Ovary (tissue), 9 donors: ENCODE data around the gene THAP4. TPM values are rescaled to one million over a fixed set of nuclear protein-coding genes. Genes with fewer than 3 reads are reported as not detected.

Source experiments
- DNase-seq, 5 donors: peaks; one replicate each; pipeline ENCODE4 v3.0.0-alpha.2; 2019 to 2020
- H3K27ac ChIP-seq, 2 donors: fragments of 200-600 bp; one replicate each; pipeline versions ENCODE4 v1.5.1 to v1.8.0; 2019 to 2022
- H3K27me3 ChIP-seq: fragments of 200-600 bp; one replicate; pipeline ENCODE4 v1.8.0; 2022
- H3K36me3 ChIP-seq: fragments of 200-600 bp; sonication (generic); one replicate; pipeline ENCODE4 v1.5.1; 2019
- H3K4me1 ChIP-seq: one replicate; pipeline ENCODE4 v1.8.1; 2013; ENCODE audit warnings: mild to moderate bottlenecking, moderate library complexity; ENCODE audit not compliant: insufficient read depth
- H3K4me3 ChIP-seq: fragments of 200-600 bp; sonication (generic); one replicate; pipeline ENCODE4 v1.5.1; 2017
- H3K9me3 ChIP-seq, 2 donors: fragments of 200-600 bp in 1 of 2; sonication (generic) in 1 of 2; one replicate each; pipeline versions ENCODE4 v1.5.1 to v1.8.1; 2013 to 2019; ENCODE audit warnings: mild to moderate bottlenecking in 1 of 2, moderate library complexity in 1 of 2
- EP300 ChIP-seq: sonication (generic); formaldehyde crosslinking; IDR thresholded peaks from one replicate; pipeline ENCODE4 v1.6.1; 2017; ENCODE audit warnings: antibody characterized with exemption
- POLR2A ChIP-seq: fragments of 450-650 bp; IDR thresholded peaks from one replicate; pipeline ENCODE4 v1.6.1; 2017; ENCODE audit warnings: antibody characterized with exemption, mild to moderate bottlenecking, moderate library complexity
- WGBS, 3 donors: extraction: QIAGEN DNeasy Blood & Tissue Kit in 1 of 3; methylation state at CpG; one replicate each; pipeline versions ENCODE4 v1.1.5 to v1.1.7; 2013 to 2017; 5-methylcytosine and 5-hydroxymethylcytosine counted together
- intact Hi-C, 4 donors: fragments of 100-400 bp; cut with DNase I; formaldehyde crosslinking; loops; one replicate each; pipeline versions ENCODE4 v1.11.0 to v1.15.1; 2022 to 2023
- polyA plus RNA-seq, 2 donors: library from polyadenylated mRNA; stranded (reverse); fragments of 200-250 nt in 1 of 2; fragments of 350-450 nt in 1 of 2; fragmentation: Illumina TruSeq in 1 of 2; extraction: RNeasy Lipid Tissue Mini Kit (QIAGEN cat#74804) in 1 of 2; gene quantifications; one replicate each; pipeline ENCODE4 v1.2.3, GENCODE V29; 2013 to 2014
- total RNA-seq, 7 donors: library from RNA; depleted of rRNA in 2 of 7; stranded (reverse); fragments of >200 nt in 2 of 7; fragmentation: NEBNext Ultra II Directional in 3 of 7; extraction: Animal tissue kit (Norgen Biotek cat#: 25700) in 3 of 7; gene quantifications; one replicate each; pipeline versions ENCODE4 v1.1.0 to v1.2.4, GENCODE V29; 2016 to 2023
- TF ChIP-seq, protein P1 (sequence below), 3 donors: fragments of 450-650 bp in 2 of 3; fragments of 200-600 bp in 1 of 3; IDR thresholded peaks; one replicate each; pipeline versions ENCODE4 v1.5.1 to v1.8.0; 2016 to 2022; ENCODE audit warnings: antibody characterized with exemption in 3 of 3, mild to moderate bottlenecking in 1 of 3
- donor health status: DM: no; HTN: no; CAD: no; lungs with moderate emphysema.
- donor health status: DM: no; HTN: no; CAD: no.
- donor health status: Bipolar disorder and iron deficiency.
- donor health status: DM: yes; HTN: yes; CAD: no.
- donor health status: DM: no; HTN: no; CAD: no.
- donor health status: DM: yes; HTN: yes; CAD: no.

The THAP4 gene
- total and polyA plus RNA-seq, 9 donors, result 12.1 to 54.7 (median 40.3) TPM

DNA sequence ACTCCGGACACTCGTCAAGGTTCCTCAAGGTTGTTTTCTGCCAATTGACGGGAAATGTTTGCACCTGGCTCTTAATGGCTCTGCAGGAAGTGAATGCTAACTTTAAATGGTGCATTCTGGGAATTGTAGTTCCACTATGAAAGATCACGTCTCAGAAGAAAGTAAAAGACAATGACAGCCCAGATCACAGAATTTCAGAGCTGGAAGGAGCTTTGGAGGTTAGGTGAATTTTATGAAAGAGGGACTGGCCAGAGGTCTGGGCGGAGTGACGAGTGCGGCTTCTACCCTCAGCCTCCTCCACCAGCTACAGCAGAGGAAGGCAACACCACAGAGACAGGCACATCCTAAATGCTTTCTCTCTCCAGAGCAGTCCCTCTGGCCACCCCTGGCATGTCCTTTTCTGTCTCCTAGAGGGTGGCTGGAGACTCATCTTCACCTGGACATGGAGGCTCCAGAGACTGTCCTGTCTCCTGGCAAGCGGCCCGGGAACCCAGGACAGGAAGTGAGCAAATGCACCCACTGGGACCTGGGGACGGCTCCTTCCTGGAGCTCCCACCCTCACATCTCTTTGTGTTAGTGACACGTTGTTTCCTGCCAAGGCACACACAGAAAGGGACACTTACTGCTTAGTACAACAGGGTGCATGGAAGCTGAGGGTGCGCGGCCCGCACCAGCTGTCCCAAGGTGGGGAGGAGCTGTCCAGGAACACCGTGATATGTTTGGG, 19.4 kb downstream of the THAP4 start:
- H3K9me3 ChIP-seq, result no peaks in the 10 kb centered on the region
- H3K4me3 ChIP-seq, result no peak overlapping the region
- no peak for DNase-seq
- H3K4me1 ChIP-seq, result peaks cover under 1% of the 10 kb centered on the region
- no peaks in the 10 kb centered on the region for H3K27me3 ChIP-seq
- no peak overlapping the region for H3K27ac ChIP-seq
- no peaks in the 10 kb centered on the region for H3K36me3 ChIP-seq
- WGBS, 3 donors, result 66 to 72% (median 67%) methylated on average over 15 of the region's 15 CpGs
- TF ChIP-seq POLR2A, result no peak
- TF ChIP-seq, protein P1, sequence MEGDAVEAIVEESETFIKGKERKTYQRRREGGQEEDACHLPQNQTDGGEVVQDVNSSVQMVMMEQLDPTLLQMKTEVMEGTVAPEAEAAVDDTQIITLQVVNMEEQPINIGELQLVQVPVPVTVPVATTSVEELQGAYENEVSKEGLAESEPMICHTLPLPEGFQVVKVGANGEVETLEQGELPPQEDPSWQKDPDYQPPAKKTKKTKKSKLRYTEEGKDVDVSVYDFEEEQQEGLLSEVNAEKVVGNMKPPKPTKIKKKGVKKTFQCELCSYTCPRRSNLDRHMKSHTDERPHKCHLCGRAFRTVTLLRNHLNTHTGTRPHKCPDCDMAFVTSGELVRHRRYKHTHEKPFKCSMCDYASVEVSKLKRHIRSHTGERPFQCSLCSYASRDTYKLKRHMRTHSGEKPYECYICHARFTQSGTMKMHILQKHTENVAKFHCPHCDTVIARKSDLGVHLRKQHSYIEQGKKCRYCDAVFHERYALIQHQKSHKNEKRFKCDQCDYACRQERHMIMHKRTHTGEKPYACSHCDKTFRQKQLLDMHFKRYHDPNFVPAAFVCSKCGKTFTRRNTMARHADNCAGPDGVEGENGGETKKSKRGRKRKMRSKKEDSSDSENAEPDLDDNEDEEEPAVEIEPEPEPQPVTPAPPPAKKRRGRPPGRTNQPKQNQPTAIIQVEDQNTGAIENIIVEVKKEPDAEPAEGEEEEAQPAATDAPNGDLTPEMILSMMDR (IDR thresholded peaks at IDR 0.05), result no peak
- no peak for TF ChIP-seq EP300
- intact Hi-C loops, result no loop called here

DNA sequence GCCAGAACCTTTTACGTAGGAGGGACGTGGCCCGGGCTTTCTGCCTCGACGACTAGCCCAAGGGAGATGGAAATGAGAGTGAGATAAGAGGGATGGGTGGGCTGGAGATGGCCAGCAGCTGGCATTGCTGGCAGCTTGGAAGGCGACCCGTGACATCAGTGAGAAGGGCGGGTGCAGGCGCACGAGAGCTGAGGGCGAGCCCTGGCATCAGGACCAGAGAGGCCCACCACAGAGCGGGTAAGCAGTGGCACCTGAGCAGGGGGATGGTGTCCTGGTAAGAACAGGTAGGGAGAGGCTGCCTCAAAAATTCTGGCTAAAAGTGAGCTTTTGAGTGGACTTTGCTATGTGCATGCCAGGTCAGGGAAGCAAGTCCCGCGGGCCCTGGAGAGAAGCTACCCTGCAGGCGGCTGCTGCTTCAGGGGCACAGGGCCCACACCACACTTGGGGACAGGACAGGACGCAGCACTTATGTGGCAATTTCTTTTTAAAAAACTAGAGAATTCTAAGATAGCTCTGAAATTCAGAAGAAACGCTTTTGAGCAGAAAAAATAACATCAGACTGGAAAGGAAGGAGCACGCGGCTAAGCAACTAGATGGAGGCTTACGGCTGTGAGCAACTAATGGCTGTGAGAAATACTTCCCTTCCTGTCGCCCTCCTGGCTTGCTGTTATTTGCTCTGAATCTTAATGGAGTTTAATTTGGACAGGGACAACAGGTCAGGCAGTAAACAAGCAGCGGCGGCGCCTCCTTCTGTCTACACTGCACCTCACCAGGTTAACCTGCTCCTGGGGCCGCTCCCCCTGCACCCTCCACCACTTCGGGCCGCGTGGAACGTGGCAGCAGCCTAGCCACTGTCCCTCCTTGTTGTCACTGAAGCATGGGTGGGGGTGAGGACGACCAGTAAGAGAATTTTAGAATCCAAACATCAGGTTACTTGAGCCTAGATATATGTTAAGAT, 20.5 kb downstream of the THAP4 start:
- H3K9me3 ChIP-seq, result no peaks in the 10 kb centered on the region
- H3K4me1 ChIP-seq, result peaks cover 6% of the 10 kb centered on the region
- H3K36me3 ChIP-seq, result no peaks in the 10 kb centered on the region
- H3K27ac ChIP-seq, result no peak overlapping the region
- no peak overlapping the region for H3K4me3 ChIP-seq
- 83 to 89% (median 84%) methylated on average over 30 of the region's 30 CpGs for WGBS, 3 donors
- TF ChIP-seq, protein P1 (IDR thresholded peaks at IDR 0.05), result no peak
- TF ChIP-seq EP300, result no peak
- TF ChIP-seq POLR2A, result no peak
- intact Hi-C loops, result no loop called here
- H3K27me3 ChIP-seq, result no peaks in the 10 kb centered on the region
- DNase-seq, result no peak

DNA sequence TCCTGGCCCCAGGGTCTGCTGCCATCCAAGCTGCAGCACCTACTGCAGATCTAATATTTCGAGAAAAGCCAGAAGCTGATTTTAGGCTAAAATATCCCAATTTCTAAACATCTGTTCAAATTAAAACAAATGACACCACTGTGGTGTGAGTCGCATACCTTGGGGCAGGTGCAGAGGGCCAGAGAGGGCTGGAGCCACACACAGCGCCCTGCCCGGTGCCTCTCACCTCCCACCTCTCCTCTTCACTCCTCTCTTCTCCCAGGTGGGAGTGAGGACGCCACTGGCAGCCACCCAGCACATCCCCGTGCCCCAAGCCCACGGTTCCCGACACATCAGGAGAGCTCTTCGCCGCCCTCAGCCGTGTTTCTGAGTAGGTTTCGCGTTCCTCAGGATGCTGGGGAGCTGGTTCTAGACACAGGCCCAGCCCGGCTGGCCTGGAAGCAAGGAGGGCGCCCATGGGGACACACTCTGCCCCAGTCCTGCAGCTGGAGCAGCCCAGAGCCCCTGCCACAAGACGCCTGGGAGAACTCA, 21.4 kb downstream of the THAP4 start:
- peaks cover 6% of the 10 kb centered on the region for H3K4me1 ChIP-seq
- H3K27ac ChIP-seq, result no peak overlapping the region
- 81 to 90% (median 84%) methylated on average over 16 of the region's 16 CpGs for WGBS, 3 donors
- intact Hi-C loops, result no loop called here
- H3K36me3 ChIP-seq, result no peaks in the 10 kb centered on the region
- TF ChIP-seq EP300 (no peak), POLR2A (no peak)
- TF ChIP-seq, protein P1 (IDR thresholded peaks at IDR 0.05), result no peak
- H3K9me3 ChIP-seq, result no peaks in the 10 kb centered on the region
- no peaks in the 10 kb centered on the region for H3K27me3 ChIP-seq
- no peak overlapping the region for H3K4me3 ChIP-seq
- no peak for DNase-seq

DNA sequence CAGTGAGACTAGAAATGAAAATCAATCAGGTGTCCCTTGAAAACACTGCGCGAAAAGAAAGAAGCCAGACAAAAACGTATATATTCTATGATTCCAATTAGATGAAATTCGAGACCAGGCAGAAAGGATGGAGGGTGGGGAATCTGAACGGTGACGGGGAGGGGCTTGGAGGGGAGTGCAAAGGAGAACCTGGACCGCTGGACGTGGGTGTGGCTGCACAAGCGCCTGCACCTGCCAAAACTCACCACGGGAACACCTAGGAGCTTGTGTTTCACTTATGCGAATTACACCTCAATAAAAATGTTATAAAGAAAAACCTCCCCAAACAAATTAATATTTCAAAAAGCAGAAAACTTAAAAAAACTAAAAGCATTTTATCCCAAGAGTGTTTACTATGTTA, 21.9 kb downstream of the THAP4 start:
- H3K9me3 ChIP-seq, result no peaks in the 10 kb centered on the region
- H3K27ac ChIP-seq, result no peak overlapping the region
- WGBS, 3 donors, result 78 to 84% (median 83%) methylated on average over 11 of the region's 11 CpGs
- intact Hi-C loops, result no loop called here
- no peak overlapping the region for H3K4me3 ChIP-seq
- DNase-seq, result no peak
- H3K4me1 ChIP-seq, result peaks cover 6% of the 10 kb centered on the region
- H3K36me3 ChIP-seq, result no peaks in the 10 kb centered on the region
- TF ChIP-seq EP300 (no peak), POLR2A (no peak)
- TF ChIP-seq, protein P1 (IDR thresholded peaks at IDR 0.05), result no peak
- H3K27me3 ChIP-seq, result no peaks in the 10 kb centered on the region
